ENCODE measurements around the gene TJP1. TPM values are rescaled to one million over a fixed set of nuclear protein-coding genes. Genes with fewer than 3 reads are reported as not detected.
"Not testable (repeated sequence)": the region's sequence is repeated elsewhere in the genome, so short reads cannot be mapped to it uniquely, and the experiment has no call there.

TJP1 gene
- total RNA-seq, 1 donor from 2014 or later, result not detected

DNA sequence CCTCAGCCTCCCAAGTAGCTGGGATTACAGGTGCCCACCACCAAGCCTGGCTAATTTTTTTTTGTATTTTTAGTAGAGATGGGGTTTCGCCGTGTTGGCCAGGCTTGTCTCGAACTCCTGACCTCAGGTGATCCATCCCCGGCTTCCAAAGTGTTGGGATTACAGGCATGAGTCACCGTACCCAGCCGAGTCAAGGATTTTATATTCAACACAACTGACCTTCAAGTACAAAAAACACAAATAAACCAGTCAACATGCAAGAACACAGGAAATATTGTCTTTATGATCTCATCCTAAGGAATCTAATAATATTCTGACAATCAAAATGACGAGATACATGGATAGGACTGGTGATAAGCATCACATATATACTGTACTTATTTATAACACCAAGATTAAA lies 37.9 kb downstream of the TJP1 start:
- H3K27me3 Mint-ChIP-seq (ENCODE audit: insufficient read depth), result peaks cover 7% of the 10 kb centered on the region
- no peak overlapping the region for H3K4me3 Mint-ChIP-seq
- no peaks in the 10 kb centered on the region for H3K9me3 Mint-ChIP-seq
- intact Hi-C loops (cut with micrococcal nuclease), result no loop called here
- no peaks in the 10 kb centered on the region for H3K4me1 Mint-ChIP-seq (ENCODE audit: low read depth)
- no peaks in the 10 kb centered on the region for H3K36me3 Mint-ChIP-seq (ENCODE audit: low read depth)
- no peak for DNase-seq (ENCODE audit: low spot score)
- H3K27ac Mint-ChIP-seq, result no peak overlapping the region

DNA sequence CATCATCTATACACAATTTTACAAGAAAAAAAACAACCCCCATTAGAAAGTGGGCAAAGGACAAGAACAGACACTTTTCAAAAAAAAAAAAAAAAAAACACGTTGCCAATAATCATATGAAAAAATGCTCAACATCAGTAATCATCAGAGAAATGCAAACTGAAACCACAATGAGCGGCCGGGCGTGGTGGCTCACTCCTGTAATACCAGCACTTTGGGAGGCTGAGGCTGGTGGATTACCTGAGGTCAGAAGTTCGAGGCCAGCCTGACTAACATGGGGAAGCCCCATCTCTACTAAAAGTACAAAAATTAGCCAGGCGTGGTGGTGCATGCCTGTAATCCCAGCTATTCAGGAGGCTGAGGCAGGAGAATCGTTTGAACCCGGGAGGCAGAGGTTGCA lies 39.5 kb downstream of the TJP1 start:
- H3K4me3 Mint-ChIP-seq; DNase-seq (ENCODE audit: low spot score); H3K9me3 Mint-ChIP-seq; H3K4me1 Mint-ChIP-seq (ENCODE audit: low read depth); H3K36me3 Mint-ChIP-seq (ENCODE audit: low read depth); intact Hi-C loops (cut with micrococcal nuclease); H3K27me3 Mint-ChIP-seq (ENCODE audit: insufficient read depth); H3K27ac Mint-ChIP-seq: not testable (repeated sequence)

DNA sequence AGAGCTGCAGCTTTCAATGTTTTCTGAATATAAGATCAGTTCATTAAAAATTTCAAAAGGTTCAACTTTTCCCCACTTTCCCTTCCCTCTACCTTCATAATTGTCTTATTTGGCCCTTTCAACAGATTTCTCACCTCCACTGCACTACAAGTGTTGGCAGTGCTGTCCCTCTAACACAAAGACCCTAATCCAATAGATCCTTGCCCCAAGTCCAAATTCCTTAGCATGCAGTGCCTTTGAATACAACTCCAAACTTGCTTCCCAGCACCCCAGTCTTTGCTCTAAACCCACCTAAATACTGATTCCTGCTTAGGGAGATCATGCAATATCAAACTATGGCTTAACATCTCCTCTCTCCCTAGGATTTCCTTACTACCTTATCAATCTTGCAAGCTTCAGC lies 43.9 kb downstream of the TJP1 start:
- H3K27ac Mint-ChIP-seq, result no peak overlapping the region
- H3K4me1 Mint-ChIP-seq (ENCODE audit: low read depth), result no peaks in the 10 kb centered on the region
- peaks cover 2% of the 10 kb centered on the region for H3K27me3 Mint-ChIP-seq (ENCODE audit: insufficient read depth)
- H3K9me3 Mint-ChIP-seq, result no peaks in the 10 kb centered on the region
- H3K36me3 Mint-ChIP-seq (ENCODE audit: low read depth), result no peaks in the 10 kb centered on the region
- intact Hi-C loops (cut with micrococcal nuclease), result no loop called here
- no peak for DNase-seq (ENCODE audit: low spot score)
- H3K4me3 Mint-ChIP-seq, result no peak overlapping the region

DNA sequence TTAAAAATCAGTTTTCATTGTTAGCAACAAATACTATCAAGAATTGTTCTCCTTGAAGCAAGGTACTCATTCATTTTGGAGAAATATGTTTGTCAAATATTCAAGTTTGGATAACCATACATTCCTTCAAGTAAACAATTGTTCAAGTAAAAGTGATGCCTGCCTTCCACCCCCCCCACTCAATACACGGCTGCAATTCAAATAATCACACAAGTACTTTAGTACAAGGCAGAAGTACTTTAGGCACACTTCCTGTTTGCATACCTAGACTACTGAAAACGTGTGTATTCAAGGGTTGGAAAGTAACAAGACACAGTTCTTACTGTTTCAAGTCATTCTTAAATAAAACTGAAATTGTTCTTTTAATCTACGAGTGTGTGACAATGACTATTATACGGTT lies 45.4 kb downstream of the TJP1 start:
- Mint-ChIP-seq H3K36me3 (ENCODE audit: low read depth) (no peaks in the 10 kb centered on the region), H3K27me3 (ENCODE audit: insufficient read depth) (peaks cover 2% of the 10 kb centered on the region), H3K4me1 (ENCODE audit: low read depth) (no peaks in the 10 kb centered on the region), H3K27ac (no peak overlapping the region), H3K9me3 (no peaks in the 10 kb centered on the region), H3K4me3 (no peak overlapping the region)
- no peak for DNase-seq (ENCODE audit: low spot score)
- intact Hi-C loops (cut with micrococcal nuclease), result no loop called here

DNA sequence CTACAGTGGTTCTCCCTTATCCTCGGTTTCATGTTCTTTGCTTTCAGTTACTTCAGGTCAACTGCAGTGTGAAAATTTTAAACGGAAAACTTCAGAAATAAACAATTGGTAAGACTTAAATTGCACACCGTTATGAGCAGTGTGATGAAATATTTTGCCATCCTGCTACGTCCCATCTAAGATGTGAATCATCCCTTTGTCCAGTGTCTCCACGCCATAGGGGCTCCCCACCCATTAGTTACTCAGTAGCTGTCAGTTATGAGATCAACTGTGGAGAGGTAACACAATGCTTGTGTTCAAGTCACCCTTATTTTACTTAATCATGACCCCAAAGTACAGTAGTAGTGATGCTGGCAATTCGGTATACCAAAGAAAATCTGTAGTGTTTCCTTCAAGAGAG lies 47.4 kb downstream of the TJP1 start:
- intact Hi-C loops (cut with micrococcal nuclease), result no loop called here
- Mint-ChIP-seq H3K36me3 (ENCODE audit: low read depth) (no peaks in the 10 kb centered on the region), H3K27ac (no peak overlapping the region), H3K27me3 (ENCODE audit: insufficient read depth) (peaks cover 2% of the 10 kb centered on the region), H3K9me3 (no peaks in the 10 kb centered on the region), H3K4me3 (no peak overlapping the region), H3K4me1 (ENCODE audit: low read depth) (no peaks in the 10 kb centered on the region)
- DNase-seq (ENCODE audit: low spot score), result no peak

DNA sequence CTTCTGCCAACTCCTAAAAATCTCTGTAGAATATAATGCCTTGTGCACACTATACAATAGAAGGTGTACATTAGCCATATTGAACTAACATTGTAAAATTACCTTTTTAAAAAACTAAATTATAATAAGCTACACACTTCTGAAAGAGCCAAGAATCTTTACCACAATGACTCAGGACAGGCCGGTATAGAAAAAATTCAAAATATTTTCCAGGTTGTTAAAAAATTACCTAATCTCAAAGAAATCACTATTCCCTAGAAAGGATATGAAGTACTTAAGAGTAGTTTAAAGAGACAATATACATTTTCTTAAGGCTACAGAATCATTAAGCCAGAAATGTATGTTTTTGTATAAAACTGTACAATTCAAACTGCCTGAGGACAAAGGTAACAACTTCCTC lies 48.5 kb downstream of the TJP1 start:
- H3K27me3 Mint-ChIP-seq (ENCODE audit: insufficient read depth), result peaks cover 5% of the 10 kb centered on the region
- intact Hi-C loops (cut with micrococcal nuclease), result no loop called here
- no peaks in the 10 kb centered on the region for H3K9me3 Mint-ChIP-seq
- no peak overlapping the region for H3K27ac Mint-ChIP-seq
- H3K4me3 Mint-ChIP-seq, result no peak overlapping the region
- no peak for DNase-seq (ENCODE audit: low spot score)
- no peaks in the 10 kb centered on the region for H3K36me3 Mint-ChIP-seq (ENCODE audit: low read depth)
- no peaks in the 10 kb centered on the region for H3K4me1 Mint-ChIP-seq (ENCODE audit: low read depth)

DNA sequence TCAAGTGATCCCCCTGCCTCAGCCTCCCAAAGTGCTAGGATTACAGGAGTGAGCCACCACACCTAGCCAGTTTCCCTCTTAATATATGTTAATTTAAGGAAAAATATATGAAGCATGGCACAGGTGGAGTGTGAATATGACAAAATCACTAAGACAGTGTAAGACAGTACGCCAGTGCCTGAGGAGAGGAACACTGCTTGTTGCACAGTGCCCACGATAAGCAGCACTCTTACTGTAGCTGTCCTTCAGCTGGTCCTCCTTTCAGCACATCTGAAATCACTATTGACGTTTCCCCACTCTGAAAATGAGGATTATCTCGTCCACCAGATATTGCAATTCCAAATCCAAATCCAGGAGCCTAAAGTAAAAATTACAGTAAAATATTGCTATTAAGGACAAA lies 49.3 kb downstream of the TJP1 start:
- Mint-ChIP-seq H3K36me3 (ENCODE audit: low read depth) (no peaks in the 10 kb centered on the region), H3K9me3 (no peaks in the 10 kb centered on the region), H3K27ac (no peak overlapping the region), H3K4me3 (no peak overlapping the region), H3K27me3 (ENCODE audit: insufficient read depth) (peaks cover 5% of the 10 kb centered on the region), H3K4me1 (ENCODE audit: low read depth) (no peaks in the 10 kb centered on the region)
- intact Hi-C loops (cut with micrococcal nuclease), result no loop called here
- DNase-seq (ENCODE audit: low spot score), result no peak

DNA sequence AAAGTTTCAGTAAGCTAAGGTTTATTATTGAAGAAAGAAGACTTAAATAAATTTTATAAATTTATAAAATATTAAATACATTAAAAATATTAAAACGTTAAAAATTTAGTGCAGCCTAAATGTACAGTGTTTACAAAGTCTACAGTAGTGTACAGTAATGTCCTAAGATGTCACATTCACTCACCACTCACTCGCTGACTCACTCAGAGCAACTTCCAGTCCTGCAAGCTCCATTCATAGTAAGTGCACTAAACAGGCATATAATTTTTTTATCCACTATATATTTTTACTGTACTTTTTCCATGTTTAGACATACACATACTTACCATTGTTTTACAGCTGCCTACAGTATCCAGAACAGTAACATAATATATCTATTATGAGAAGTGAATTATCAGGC lies 51.5 kb downstream of the TJP1 start:
- DNase-seq (ENCODE audit: low spot score), result no peak
- Mint-ChIP-seq H3K27me3 (ENCODE audit: insufficient read depth) (peaks cover 7% of the 10 kb centered on the region), H3K4me1 (ENCODE audit: low read depth) (no peaks in the 10 kb centered on the region), H3K4me3 (no peak overlapping the region), H3K27ac (no peak overlapping the region), H3K9me3 (no peaks in the 10 kb centered on the region), H3K36me3 (ENCODE audit: low read depth) (no peaks in the 10 kb centered on the region)
- intact Hi-C loops (cut with micrococcal nuclease), result no loop called here

DNA sequence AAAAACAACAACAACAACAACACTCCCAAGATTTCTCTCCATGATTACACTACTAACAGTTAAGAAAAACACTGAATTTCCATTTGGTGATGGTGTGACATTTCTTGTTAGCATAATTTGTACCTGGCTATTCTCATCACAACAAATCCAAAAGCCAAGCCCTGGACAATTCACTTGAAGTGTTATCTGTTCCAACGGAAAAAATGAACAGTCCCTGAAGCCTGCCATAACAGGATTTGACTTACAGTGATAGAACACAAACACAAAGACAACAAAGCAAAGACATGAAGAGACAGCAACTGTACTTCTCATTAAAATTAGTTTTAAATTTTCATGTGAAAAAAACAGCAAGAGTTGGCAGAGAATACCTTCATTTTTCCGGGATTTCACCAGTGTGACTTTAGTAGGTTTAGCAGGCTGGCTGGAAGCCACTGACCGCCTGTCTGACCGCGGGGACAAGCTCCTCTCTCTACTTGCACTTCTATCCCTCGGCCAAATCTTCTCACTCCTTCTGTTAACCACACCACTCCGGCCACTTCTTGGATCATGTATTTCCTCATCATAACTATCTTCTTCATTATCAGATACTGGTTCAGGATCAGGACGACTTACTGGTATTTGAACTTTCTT lies 56.3 kb downstream of the TJP1 start:
- no peaks in the 10 kb centered on the region for H3K9me3 Mint-ChIP-seq
- no peak overlapping the region for H3K27ac Mint-ChIP-seq
- peaks cover 8% of the 10 kb centered on the region for H3K27me3 Mint-ChIP-seq (ENCODE audit: insufficient read depth)
- no peaks in the 10 kb centered on the region for H3K4me1 Mint-ChIP-seq (ENCODE audit: low read depth)
- intact Hi-C loops (cut with micrococcal nuclease), result no loop called here
- no peaks in the 10 kb centered on the region for H3K36me3 Mint-ChIP-seq (ENCODE audit: low read depth)
- H3K4me3 Mint-ChIP-seq, result no peak overlapping the region
- no peak for DNase-seq (ENCODE audit: low spot score)

DNA sequence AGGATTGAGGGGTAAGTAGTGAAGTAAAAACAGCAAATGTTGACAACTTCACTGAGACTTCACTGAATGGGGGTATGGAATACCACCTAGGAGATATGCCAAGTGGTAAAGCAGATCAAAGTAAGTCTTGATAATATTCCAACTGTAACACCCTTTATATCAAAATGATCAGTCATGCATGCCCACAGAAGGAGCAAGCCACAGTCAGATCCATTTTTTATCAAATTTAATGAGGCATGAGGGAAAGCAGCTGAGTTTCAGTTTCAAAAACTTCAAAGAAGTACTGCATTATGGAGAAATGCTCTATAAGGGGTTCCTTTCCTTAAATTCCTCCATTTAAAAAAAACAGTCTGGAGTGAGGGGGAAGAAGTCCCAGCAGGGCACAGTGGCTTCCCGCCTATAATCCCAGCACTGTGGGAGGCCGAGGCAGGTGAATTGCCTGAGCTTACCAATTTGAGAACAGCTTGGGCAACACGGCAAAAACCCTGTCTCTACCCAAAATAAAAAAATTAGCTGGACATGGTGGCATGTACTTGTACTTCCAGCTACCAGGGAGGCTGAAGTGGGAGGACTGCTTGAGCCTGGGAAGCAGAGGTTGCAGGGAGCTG lies 56.9 kb downstream of the TJP1 start:
- intact Hi-C loops (cut with micrococcal nuclease), result no loop called here
- Mint-ChIP-seq H3K27me3 (ENCODE audit: insufficient read depth) (peaks cover 8% of the 10 kb centered on the region), H3K4me1 (ENCODE audit: low read depth) (no peaks in the 10 kb centered on the region), H3K27ac (no peak overlapping the region), H3K36me3 (ENCODE audit: low read depth) (no peaks in the 10 kb centered on the region), H3K4me3 (no peak overlapping the region), H3K9me3 (no peaks in the 10 kb centered on the region)
- no peak for DNase-seq (ENCODE audit: low spot score)

DNA sequence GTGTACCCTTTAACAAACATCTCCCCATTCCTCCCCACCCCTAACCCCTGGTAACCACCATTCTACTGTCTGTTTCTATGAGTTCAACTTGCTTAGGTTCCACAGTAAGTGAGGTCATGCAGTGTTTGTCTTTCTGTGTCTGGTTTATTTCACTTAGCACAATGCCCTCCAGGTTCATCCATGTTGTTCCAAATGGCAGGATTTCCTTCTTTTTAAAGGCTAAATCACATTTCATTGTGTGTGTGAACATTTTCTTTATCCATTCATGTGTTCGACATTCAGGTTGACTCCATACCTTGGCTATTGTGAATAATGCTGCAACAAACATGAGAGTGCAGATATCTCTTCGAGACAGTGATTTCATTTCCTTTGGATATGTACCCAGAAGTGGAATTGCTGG lies 62.7 kb downstream of the TJP1 start:
- Mint-ChIP-seq H3K27me3 (ENCODE audit: insufficient read depth) (peaks cover 4% of the 10 kb centered on the region), H3K4me3 (no peak overlapping the region), H3K36me3 (ENCODE audit: low read depth) (no peaks in the 10 kb centered on the region), H3K4me1 (ENCODE audit: low read depth) (no peaks in the 10 kb centered on the region), H3K9me3 (no peaks in the 10 kb centered on the region), H3K27ac (no peak overlapping the region)
- intact Hi-C loops (cut with micrococcal nuclease), result no loop called here
- DNase-seq (ENCODE audit: low spot score), result no peak

DNA sequence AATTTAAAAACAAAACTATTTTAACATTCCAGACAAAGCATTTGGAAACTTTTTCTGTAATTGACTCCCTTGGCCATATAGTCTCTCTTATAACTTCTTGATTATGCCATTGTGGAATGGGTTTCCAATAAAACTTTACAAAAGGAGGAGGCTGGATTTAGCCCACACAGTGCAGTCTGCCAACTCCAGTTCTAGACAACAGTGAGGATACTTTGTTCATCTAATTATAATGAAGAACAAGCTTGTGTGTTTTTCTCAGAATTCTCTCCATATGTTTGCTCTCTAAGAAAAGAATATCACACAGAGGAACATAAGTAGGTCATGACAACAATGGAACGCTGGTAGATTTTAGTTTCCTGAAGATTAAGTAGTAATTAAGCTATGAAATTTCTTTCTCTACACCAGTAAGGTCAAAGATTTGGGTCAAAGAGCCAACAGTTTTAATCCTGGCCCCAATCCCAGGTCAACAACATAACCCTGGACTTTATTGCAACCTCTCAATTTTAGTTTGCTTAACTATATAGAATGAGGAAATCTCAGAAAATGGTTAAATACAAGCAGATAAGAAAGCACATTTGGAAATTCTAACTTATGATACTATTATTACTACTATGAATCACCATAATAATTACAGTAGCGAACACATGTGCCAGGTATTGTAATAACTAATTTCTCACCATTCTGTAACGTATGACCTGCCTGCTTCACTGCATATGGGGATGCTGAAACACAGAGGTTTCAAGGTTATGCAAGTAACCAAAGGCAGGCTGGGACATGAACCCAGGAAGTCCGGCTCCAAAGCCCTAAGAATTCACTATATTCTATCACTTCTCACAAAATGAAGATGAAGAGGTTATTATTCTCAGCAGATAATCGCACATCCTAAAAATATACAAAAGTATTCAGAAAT lies 65.7 kb downstream of the TJP1 start:
- H3K4me1 Mint-ChIP-seq (ENCODE audit: low read depth), result no peaks in the 10 kb centered on the region
- intact Hi-C loops (cut with micrococcal nuclease), result no loop called here
- H3K36me3 Mint-ChIP-seq (ENCODE audit: low read depth), result no peaks in the 10 kb centered on the region

DNA sequence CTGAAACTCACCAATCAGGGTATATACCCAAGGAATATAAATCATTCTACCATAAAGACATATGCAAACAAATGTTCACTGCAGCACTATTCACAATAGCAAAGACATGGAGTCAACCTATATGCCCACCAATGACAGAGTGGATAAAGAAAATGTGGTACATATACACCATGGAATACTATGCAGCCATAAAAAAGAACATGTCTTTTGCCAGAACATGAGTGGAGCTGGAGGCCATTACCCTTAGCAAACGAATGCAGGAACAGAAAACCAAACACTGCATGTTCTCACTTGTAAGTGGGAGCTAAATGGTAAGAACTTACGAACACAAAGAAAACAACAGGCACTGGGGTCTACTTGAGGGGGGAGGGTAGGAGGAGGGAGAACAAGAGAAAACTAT lies 68.3 kb downstream of the TJP1 start:
- DNase-seq (ENCODE audit: low spot score); intact Hi-C loops (cut with micrococcal nuclease); H3K4me1 Mint-ChIP-seq (ENCODE audit: low read depth): not testable (repeated sequence)

More for the DNA sequence above, 65.7 kb downstream of the TJP1 start:
- no peak overlapping the region for H3K27ac Mint-ChIP-seq
- no peak for DNase-seq (ENCODE audit: low spot score)
- no peak overlapping the region for H3K4me3 Mint-ChIP-seq
- H3K27me3 Mint-ChIP-seq (ENCODE audit: insufficient read depth), result peaks cover 2% of the 10 kb centered on the region
- H3K9me3 Mint-ChIP-seq, result no peaks in the 10 kb centered on the region

More for the DNA sequence above, 68.3 kb downstream of the TJP1 start:
- not testable (repeated sequence) for H3K4me3 Mint-ChIP-seq; H3K27me3 Mint-ChIP-seq (ENCODE audit: insufficient read depth); H3K27ac Mint-ChIP-seq; H3K9me3 Mint-ChIP-seq; H3K36me3 Mint-ChIP-seq (ENCODE audit: low read depth)
